ENCODE measurements around the gene TFIP11.

Gene TFIP11

DNA sequence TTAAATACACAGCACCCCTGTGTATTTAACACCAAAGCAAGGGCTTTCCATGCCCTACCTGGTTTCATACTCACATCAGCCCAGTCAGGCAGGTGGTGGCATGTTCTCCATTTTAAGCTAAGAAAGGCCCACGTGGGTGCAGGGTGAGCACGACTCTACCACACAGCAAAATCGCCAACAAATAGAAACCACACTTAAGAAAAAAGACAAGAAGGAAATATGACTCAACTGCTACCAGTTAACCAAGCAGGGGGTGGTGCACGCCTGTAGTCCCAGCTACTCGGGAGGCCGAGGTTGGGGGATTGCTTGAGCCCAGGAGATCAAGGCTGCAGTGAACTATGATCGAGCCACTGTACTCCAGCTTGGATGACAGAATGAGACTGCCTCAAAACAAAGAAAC, 35.2 kb upstream of the TFIP11 start:
- H2BK5ac ChIP-seq (ENCODE audit: low read length) = no peak overlapping the region
- no peaks in the 10 kb centered on the region for H3K27me3 ChIP-seq (ENCODE audit: control insufficient read depth in 3 of 3, insufficient read depth in 3 of 3, low read depth in 1 of 3, low read length in 3 of 3)
- H4K91ac ChIP-seq (ENCODE audit: low read depth, low read length, poor library complexity) = no peak overlapping the region
- no peak overlapping the region for H3K23ac ChIP-seq (ENCODE audit: low read depth, low read length, poor library complexity)
- no peak overlapping the region for H2BK120ac ChIP-seq (ENCODE audit: low read depth, low read length)
- H4K8ac ChIP-seq (ENCODE audit: low read depth, low read length) = no peak overlapping the region
- no peak overlapping the region for H3K4me3 ChIP-seq (ENCODE audit: low read length in 2 of 2)
- WGBS, 2 donors (ENCODE audit: extremely low coverage in 2 of 2, insufficient read length in 2 of 2, insufficient replicate concordance in 1 of 2) = no CpG with 5 or more reads among the region's 7 CpGs
- no peak overlapping the region for H2AK5ac ChIP-seq (ENCODE audit: low read depth, low read length)
- no peak overlapping the region for H3K27ac ChIP-seq (replicated peaks; ENCODE audit: low read length)
- no peak overlapping the region for H3K9ac ChIP-seq (ENCODE audit: low read depth, low read length, poor library complexity)
- H2BK12ac ChIP-seq (ENCODE audit: low read length) = no peak overlapping the region
- no peak overlapping the region for H2AFZ ChIP-seq (ENCODE audit: low read length)
- no peaks in the 10 kb centered on the region for H3K79me1 ChIP-seq (ENCODE audit: low read depth, low read length)
- H3K18ac ChIP-seq (ENCODE audit: low read length) = no peak overlapping the region
- H3K4me2 ChIP-seq (ENCODE audit: insufficient read depth, low read length, poor library complexity, severe bottlenecking) = no peak overlapping the region
- no peak overlapping the region for H3K14ac ChIP-seq (ENCODE audit: low read length)
- H2BK15ac ChIP-seq (ENCODE audit: low read length) = no peak overlapping the region
- peaks cover 1 to 33% of the 10 kb centered on the region in 2 donors for H3K36me3 ChIP-seq (replicated peaks in 1 of 2; ENCODE audit: control insufficient read depth in 2 of 2, insufficient read depth in 2 of 2, low read length in 2 of 2)
- peaks cover 7 to 11% of the 10 kb centered on the region in 2 donors for H3K4me1 ChIP-seq (ENCODE audit: control insufficient read depth in 2 of 2, insufficient read depth in 1 of 2, low read depth in 1 of 2, low read length in 2 of 2)
- no peak overlapping the region for H3K4ac ChIP-seq (ENCODE audit: low read length)
- DNase-seq (ENCODE audit: low spot score) = no peak
- peaks cover 0 to 2% of the 10 kb centered on the region in 2 donors for H3K9me3 ChIP-seq (replicated peaks in 1 of 2; ENCODE audit: control insufficient read depth in 2 of 2, insufficient read depth in 1 of 2, low read depth in 1 of 2, low read length in 2 of 2)

DNA sequence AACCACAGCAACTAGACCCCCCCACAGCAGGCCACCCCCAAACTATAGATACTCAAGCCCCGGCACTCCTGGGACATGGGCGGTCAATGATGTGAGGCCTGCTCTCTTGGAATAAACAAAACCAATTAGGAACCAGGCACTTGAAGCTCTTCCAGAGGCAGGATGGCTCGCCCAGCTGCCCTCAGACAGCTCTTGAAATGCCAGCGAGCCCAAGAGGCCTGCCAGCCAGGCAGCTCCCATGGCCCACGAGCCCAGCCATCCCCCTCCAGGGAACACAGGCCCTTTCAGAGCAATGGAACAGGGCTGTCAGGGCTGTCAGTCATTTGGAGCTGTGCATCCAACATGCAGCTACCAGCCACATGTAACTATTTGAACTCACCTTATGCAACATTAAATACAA, 34.0 kb upstream of the TFIP11 start:
- Histone ChIP-seq H2AFZ (ENCODE audit: low read length) (no peak overlapping the region), H3K9me3 (replicated peaks in 1 of 2; ENCODE audit: control insufficient read depth in 2 of 2, insufficient read depth in 1 of 2, low read depth in 1 of 2, low read length in 2 of 2) (peaks cover 0 to 2% of the 10 kb centered on the region in 2 donors), H2BK15ac (ENCODE audit: low read length) (no peak overlapping the region), H4K8ac (ENCODE audit: low read depth, low read length) (no peak overlapping the region), H4K91ac (ENCODE audit: low read depth, low read length, poor library complexity) (no peak overlapping the region), H3K4ac (ENCODE audit: low read length) (no peak overlapping the region), H3K27me3 (ENCODE audit: control insufficient read depth in 3 of 3, insufficient read depth in 3 of 3, low read depth in 1 of 3, low read length in 3 of 3) (no peaks in the 10 kb centered on the region), H3K23ac (ENCODE audit: low read depth, low read length, poor library complexity) (no peak overlapping the region), H3K9ac (ENCODE audit: low read depth, low read length, poor library complexity) (no peak overlapping the region), H3K4me1 (ENCODE audit: control insufficient read depth in 2 of 2, insufficient read depth in 1 of 2, low read depth in 1 of 2, low read length in 2 of 2) (peaks cover 7 to 11% of the 10 kb centered on the region in 2 donors), H2AK5ac (ENCODE audit: low read depth, low read length) (no peak overlapping the region), H2BK120ac (ENCODE audit: low read depth, low read length) (no peak overlapping the region), H2BK12ac (ENCODE audit: low read length) (no peak overlapping the region), H3K27ac (replicated peaks; ENCODE audit: low read length) (no peak overlapping the region), H3K14ac (ENCODE audit: low read length) (no peak overlapping the region), H2BK5ac (ENCODE audit: low read length) (no peak overlapping the region), H3K18ac (ENCODE audit: low read length) (no peak overlapping the region), H3K4me3 (ENCODE audit: low read length in 2 of 2) (no peak overlapping the region), H3K4me2 (ENCODE audit: insufficient read depth, low read length, poor library complexity, severe bottlenecking) (no peak overlapping the region), H3K79me1 (ENCODE audit: low read depth, low read length) (peaks cover under 1% of the 10 kb centered on the region), H3K36me3 (replicated peaks in 1 of 2; ENCODE audit: control insufficient read depth in 2 of 2, insufficient read depth in 2 of 2, low read length in 2 of 2) (peaks cover 2 to 41% of the 10 kb centered on the region in 2 donors)
- DNase-seq (ENCODE audit: low spot score) = no peak
- no CpG with 5 or more reads among the region's 5 CpGs for WGBS, 2 donors (ENCODE audit: extremely low coverage in 2 of 2, insufficient read length in 2 of 2, insufficient replicate concordance in 1 of 2)

DNA sequence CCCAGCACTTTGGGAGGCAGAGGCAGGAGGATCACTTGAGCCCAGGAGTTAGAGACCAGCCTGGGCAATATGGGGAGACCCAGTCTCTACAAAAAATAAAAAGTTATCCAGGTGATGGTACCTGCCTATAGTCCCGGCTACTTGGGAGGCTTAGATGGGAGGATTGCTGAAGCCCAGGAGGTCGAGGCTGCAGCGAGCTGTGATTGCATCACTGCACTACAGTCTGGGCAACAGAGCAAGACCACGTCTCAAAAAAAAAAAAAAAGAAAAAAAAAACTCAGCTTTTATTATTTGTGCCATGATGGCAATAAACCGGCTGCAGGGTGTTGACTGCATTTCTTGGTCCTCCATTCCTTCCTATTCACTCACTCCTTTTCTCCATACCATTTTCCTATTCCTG, 33.6 kb upstream of the TFIP11 start:
- WGBS, 2 donors (ENCODE audit: extremely low coverage in 2 of 2, insufficient read length in 2 of 2, insufficient replicate concordance in 1 of 2) = no CpG with 5 or more reads among the region's 5 CpGs

DNA sequence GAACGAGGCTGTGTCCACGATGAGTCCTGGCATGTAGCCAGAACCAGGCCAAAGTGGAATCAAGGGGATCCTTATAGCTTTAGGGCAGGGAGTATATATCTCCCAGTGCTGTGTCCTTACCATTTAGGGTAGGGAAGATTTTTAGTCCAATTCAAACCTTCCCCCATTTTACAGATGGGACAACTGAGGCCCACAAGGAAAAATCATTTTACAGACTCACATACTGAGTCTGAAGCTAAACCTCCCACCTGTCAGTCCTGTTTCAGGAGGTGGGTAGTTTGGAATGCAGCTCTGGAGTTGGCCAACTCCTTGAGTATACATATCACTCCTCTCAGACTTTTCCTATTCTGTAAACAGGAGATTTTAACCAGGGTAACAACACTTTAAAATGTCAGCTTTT, 33.1 kb upstream of the TFIP11 start:
- H2BK5ac ChIP-seq (ENCODE audit: low read length) = no peak overlapping the region
- H3K27ac ChIP-seq (replicated peaks; ENCODE audit: low read length) = no peak overlapping the region
- no peak for DNase-seq (ENCODE audit: low spot score)
- no peak overlapping the region for H2AK5ac ChIP-seq (ENCODE audit: low read depth, low read length)
- no CpG with 5 or more reads among the region's 2 CpGs for WGBS, 2 donors (ENCODE audit: extremely low coverage in 2 of 2, insufficient read length in 2 of 2, insufficient replicate concordance in 1 of 2)
- peaks cover 2 to 6% of the 10 kb centered on the region in 2 donors for H3K4me1 ChIP-seq (ENCODE audit: control insufficient read depth in 2 of 2, insufficient read depth in 1 of 2, low read depth in 1 of 2, low read length in 2 of 2)
- H2AFZ ChIP-seq (ENCODE audit: low read length) = no peak overlapping the region
- H4K8ac ChIP-seq (ENCODE audit: low read depth, low read length) = no peak overlapping the region
- no peak overlapping the region for H4K91ac ChIP-seq (ENCODE audit: low read depth, low read length, poor library complexity)
- no peak overlapping the region for H3K9ac ChIP-seq (ENCODE audit: low read depth, low read length, poor library complexity)
- H2BK12ac ChIP-seq (ENCODE audit: low read length) = no peak overlapping the region
- no peak overlapping the region for H3K23ac ChIP-seq (ENCODE audit: low read depth, low read length, poor library complexity)
- H3K4me2 ChIP-seq (ENCODE audit: insufficient read depth, low read length, poor library complexity, severe bottlenecking) = no peak overlapping the region
- no peak overlapping the region for H3K14ac ChIP-seq (ENCODE audit: low read length)
- H3K79me1 ChIP-seq (ENCODE audit: low read depth, low read length) = peaks cover 3% of the 10 kb centered on the region
- H3K27me3 ChIP-seq (ENCODE audit: control insufficient read depth in 3 of 3, insufficient read depth in 3 of 3, low read depth in 1 of 3, low read length in 3 of 3) = no peaks in the 10 kb centered on the region
- no peak overlapping the region for H3K18ac ChIP-seq (ENCODE audit: low read length)
- H3K4me3 ChIP-seq (ENCODE audit: low read length in 2 of 2) = no peak overlapping the region
- H2BK15ac ChIP-seq (ENCODE audit: low read length) = no peak overlapping the region
- H3K4ac ChIP-seq (ENCODE audit: low read length) = no peak overlapping the region
- H2BK120ac ChIP-seq (ENCODE audit: low read depth, low read length) = no peak overlapping the region
- peaks cover 9 to 50% of the 10 kb centered on the region in 2 donors for H3K36me3 ChIP-seq (replicated peaks in 1 of 2; ENCODE audit: control insufficient read depth in 2 of 2, insufficient read depth in 2 of 2, low read length in 2 of 2)
- peaks cover 0 to 2% of the 10 kb centered on the region in 2 donors for H3K9me3 ChIP-seq (replicated peaks in 1 of 2; ENCODE audit: control insufficient read depth in 2 of 2, insufficient read depth in 1 of 2, low read depth in 1 of 2, low read length in 2 of 2)

More for the DNA sequence above, 33.6 kb upstream of the TFIP11 start:
- no peak overlapping the region for H3K9ac ChIP-seq (ENCODE audit: low read depth, low read length, poor library complexity)
- no peak overlapping the region for H2BK120ac ChIP-seq (ENCODE audit: low read depth, low read length)
- H2AK5ac ChIP-seq (ENCODE audit: low read depth, low read length) = no peak overlapping the region
- H3K23ac ChIP-seq (ENCODE audit: low read depth, low read length, poor library complexity) = no peak overlapping the region
- no peak overlapping the region for H2BK5ac ChIP-seq (ENCODE audit: low read length)
- no peaks in the 10 kb centered on the region for H3K27me3 ChIP-seq (ENCODE audit: control insufficient read depth in 3 of 3, insufficient read depth in 3 of 3, low read depth in 1 of 3, low read length in 3 of 3)
- no peak overlapping the region for H3K4me3 ChIP-seq (ENCODE audit: low read length in 2 of 2)
- H3K79me1 ChIP-seq (ENCODE audit: low read depth, low read length) = peaks cover 3% of the 10 kb centered on the region
- H3K9me3 ChIP-seq (replicated peaks in 1 of 2; ENCODE audit: control insufficient read depth in 2 of 2, insufficient read depth in 1 of 2, low read depth in 1 of 2, low read length in 2 of 2) = peaks cover 0 to 2% of the 10 kb centered on the region in 2 donors
- H2BK15ac ChIP-seq (ENCODE audit: low read length) = no peak overlapping the region
- H2AFZ ChIP-seq (ENCODE audit: low read length) = no peak overlapping the region
- no peak overlapping the region for H3K18ac ChIP-seq (ENCODE audit: low read length)
- no peak overlapping the region for H2BK12ac ChIP-seq (ENCODE audit: low read length)
- no peak overlapping the region for H4K8ac ChIP-seq (ENCODE audit: low read depth, low read length)
- no peak overlapping the region for H3K4ac ChIP-seq (ENCODE audit: low read length)
- no peak overlapping the region for H4K91ac ChIP-seq (ENCODE audit: low read depth, low read length, poor library complexity)
- peaks cover 7 to 10% of the 10 kb centered on the region in 2 donors for H3K4me1 ChIP-seq (ENCODE audit: control insufficient read depth in 2 of 2, insufficient read depth in 1 of 2, low read depth in 1 of 2, low read length in 2 of 2)
- no peak overlapping the region for H3K14ac ChIP-seq (ENCODE audit: low read length)
- no peak for DNase-seq (ENCODE audit: low spot score)
- H3K4me2 ChIP-seq (ENCODE audit: insufficient read depth, low read length, poor library complexity, severe bottlenecking) = no peak overlapping the region
- peaks cover 6 to 46% of the 10 kb centered on the region in 2 donors for H3K36me3 ChIP-seq (replicated peaks in 1 of 2; ENCODE audit: control insufficient read depth in 2 of 2, insufficient read depth in 2 of 2, low read length in 2 of 2)
- H3K27ac ChIP-seq (replicated peaks; ENCODE audit: low read length) = no peak overlapping the region

Data from neuronal stem cell (in vitro differentiated cells).